BJ (cell line): ENCODE measurements around the gene SMURF2. TPM values are rescaled to one million over a fixed set of nuclear protein-coding genes. Genes with fewer than 3 reads are reported as not detected.

Source experiments
- CTCF ChIA-PET: fragments of 350-600 bp; formaldehyde crosslinking; extraction: SDS; loops from one replicate; lab custom pipeline; 2021; ENCODE audit warnings: antibody characterized with exemption, inconsistent platforms; lab: Yijun Ruan, JAX
- POLR2A ChIA-PET: fragments of 300-600 bp; sonication (Branson Sonifier 250); formaldehyde crosslinking; extraction: SDS; loops from one replicate; lab custom pipeline; 2021; ENCODE audit warnings: antibody characterized with exemption; lab: Charles Lee
- DNase-seq: peaks from one replicate; pipeline ENCODE4 v3.0.0-alpha.2; 2011; ENCODE audit warnings: low read depth
- H3K27me3 ChIP-seq: 2 replicates; pipeline ENCODE4 v1.6.0; 2011; ENCODE audit warnings: low read length; ENCODE audit not compliant: control insufficient read depth, insufficient read depth
- H3K36me3 ChIP-seq: 2 replicates; pipeline ENCODE4 v1.5.1; 2011; ENCODE audit warnings: low read length; ENCODE audit not compliant: control insufficient read depth, insufficient read depth
- H3K4me3 ChIP-seq: 2 replicates; pipeline ENCODE4 v1.5.1; 2011; ENCODE audit warnings: low read depth, mild to moderate bottlenecking, control low read depth, low read length
- polyA plus RNA-seq: library from polyadenylated mRNA; depleted of rRNA; stranded (reverse); fragments of >200 nt; gene quantifications from 2 replicates; pipeline ENCODE4 v1.2.3, GENCODE V29; 2011
- TF ChIP-seq, protein P1 (sequence below): IDR thresholded peaks from 2 replicates; pipeline ENCODE4 v1.5.1; 2011; ENCODE audit warnings: low read depth, mild to moderate bottlenecking, control low read depth, inconsistent platforms, low read length, moderate library complexity; ENCODE audit not compliant: insufficient read depth

SMURF2 gene
- polyA plus RNA-seq, 1 experiment = 18.8 TPM

DNA sequence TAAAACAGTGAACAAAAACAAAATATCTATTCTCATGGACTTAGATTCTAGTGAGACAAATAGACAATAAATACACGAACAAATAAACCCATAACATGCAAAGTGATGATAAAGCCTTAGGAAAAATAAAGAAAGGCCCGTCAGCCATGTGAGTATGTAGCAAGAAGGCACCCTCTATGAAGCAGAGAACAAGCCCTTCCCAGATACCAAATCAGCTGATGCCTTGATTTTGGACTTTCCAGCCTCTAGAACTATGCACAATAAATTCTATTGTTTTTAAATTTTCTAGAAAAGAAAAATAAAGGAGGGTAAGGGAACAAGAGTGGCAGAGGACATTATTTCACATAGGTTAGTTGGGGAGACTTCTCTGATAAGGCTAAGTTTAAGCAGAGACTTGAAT is 40.7 kb upstream of the SMURF2 start:
- no peak overlapping the region for H3K4me3 ChIP-seq
- DNase-seq = no peak
- POLR2A ChIA-PET = no interaction called here
- CTCF ChIA-PET = interaction anchor here (0.6 to 1.8 kb wide), 2 partner anchors 10 to 23 kb away, joined by 3 to 5 read pairs; no protein-coding TSS in a partner anchor
- TF ChIP-seq, protein P1, sequence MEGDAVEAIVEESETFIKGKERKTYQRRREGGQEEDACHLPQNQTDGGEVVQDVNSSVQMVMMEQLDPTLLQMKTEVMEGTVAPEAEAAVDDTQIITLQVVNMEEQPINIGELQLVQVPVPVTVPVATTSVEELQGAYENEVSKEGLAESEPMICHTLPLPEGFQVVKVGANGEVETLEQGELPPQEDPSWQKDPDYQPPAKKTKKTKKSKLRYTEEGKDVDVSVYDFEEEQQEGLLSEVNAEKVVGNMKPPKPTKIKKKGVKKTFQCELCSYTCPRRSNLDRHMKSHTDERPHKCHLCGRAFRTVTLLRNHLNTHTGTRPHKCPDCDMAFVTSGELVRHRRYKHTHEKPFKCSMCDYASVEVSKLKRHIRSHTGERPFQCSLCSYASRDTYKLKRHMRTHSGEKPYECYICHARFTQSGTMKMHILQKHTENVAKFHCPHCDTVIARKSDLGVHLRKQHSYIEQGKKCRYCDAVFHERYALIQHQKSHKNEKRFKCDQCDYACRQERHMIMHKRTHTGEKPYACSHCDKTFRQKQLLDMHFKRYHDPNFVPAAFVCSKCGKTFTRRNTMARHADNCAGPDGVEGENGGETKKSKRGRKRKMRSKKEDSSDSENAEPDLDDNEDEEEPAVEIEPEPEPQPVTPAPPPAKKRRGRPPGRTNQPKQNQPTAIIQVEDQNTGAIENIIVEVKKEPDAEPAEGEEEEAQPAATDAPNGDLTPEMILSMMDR = no peak
- no peaks in the 10 kb centered on the region for H3K27me3 ChIP-seq
- H3K36me3 ChIP-seq = no peaks in the 10 kb centered on the region

DNA sequence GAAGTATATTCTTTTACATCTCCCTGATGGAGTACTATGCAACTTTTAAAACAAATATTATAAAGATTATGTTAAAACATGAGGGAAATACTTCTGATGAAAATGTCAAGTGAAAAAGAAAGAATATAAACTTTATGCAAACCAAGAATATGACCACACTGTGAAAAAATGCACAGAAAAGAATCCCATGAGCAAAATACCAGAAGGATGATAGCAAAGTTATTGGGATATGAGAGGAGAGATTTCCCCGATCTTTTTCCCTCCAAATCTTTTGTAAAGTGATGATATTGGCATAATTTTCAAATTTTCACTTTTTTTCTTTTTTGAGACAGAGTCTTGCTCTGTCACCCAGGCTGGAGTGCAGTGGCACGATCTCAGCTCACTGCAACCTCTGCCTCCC is 36.6 kb upstream of the SMURF2 start:
- no peaks in the 10 kb centered on the region for H3K27me3 ChIP-seq
- TF ChIP-seq, protein P1 = no peak
- ChIA-PET CTCF (no interaction called here), POLR2A (no interaction called here)
- no peaks in the 10 kb centered on the region for H3K36me3 ChIP-seq
- no peak overlapping the region for H3K4me3 ChIP-seq
- DNase-seq = no peak

DNA sequence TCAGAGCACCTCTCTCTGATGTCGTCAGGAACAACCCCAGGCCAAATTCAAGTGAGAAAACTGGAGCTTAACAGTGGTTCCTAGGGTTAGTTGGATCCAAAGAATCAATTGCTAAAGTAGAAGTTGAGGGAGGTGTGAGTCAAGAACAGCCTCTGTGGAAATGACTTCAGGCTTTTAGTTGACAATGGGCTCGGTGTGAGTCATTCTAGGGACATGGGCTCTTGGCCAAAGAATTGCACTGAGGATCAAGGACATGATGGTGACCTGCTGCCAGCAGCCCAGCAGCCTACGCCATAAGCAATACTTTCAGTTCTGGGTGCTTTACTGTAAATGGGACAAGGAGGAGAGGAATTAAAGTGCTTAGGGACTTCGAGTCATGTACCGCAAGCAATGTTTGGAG is 32.1 kb upstream of the SMURF2 start:
- DNase-seq = no peak
- H3K27me3 ChIP-seq = no peaks in the 10 kb centered on the region
- no peak overlapping the region for H3K4me3 ChIP-seq
- TF ChIP-seq, protein P1 = no peak
- POLR2A ChIA-PET = no interaction called here
- H3K36me3 ChIP-seq = no peaks in the 10 kb centered on the region
- CTCF ChIA-PET = no interaction called here

DNA sequence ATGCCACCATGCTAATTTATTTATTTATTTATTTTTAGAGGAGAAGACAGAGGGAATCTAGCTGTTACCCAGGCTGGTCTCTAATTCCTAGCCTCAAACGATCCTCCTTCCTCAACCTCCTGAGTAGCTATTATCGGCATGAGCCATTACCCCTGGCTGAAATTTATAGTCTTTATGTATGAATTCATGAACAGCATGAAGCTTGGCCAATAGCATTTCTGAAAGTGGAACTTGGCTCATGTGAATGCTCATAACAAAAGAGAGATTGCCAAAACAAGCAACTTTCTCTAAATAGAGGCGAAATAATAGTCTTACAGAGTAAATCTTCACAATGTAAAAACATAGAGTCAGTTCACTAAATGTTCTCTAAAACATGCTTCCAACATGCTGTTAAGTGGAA is 30.1 kb upstream of the SMURF2 start:
- CTCF ChIA-PET = interaction anchor here (1.0 kb wide), 1 partner anchor 84 kb away, joined by 4 read pairs; no protein-coding TSS in a partner anchor
- TF ChIP-seq, protein P1 = no peak
- Histone ChIP-seq H3K27me3 (no peaks in the 10 kb centered on the region), H3K36me3 (no peaks in the 10 kb centered on the region), H3K4me3 (no peak overlapping the region)
- DNase-seq = no peak
- POLR2A ChIA-PET = no interaction called here

DNA sequence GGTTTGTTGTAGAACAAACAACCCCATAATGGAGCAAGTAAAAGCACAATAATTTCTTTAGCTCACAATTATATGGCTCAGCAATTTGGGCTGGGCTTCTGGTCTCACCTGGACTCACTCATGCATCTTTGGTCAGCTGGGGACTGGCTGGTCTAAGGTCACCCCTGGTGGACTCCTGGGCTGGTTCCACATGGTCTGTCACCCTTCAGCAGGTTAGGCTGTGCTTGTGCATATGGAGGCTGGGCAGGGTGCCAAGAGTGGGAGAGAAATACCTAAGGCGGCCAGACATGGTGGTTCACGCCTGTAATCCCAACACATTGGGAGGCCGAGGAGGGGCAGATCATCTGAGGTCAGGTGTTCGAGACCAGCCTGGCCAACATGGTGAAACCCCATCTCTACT is 27.0 kb upstream of the SMURF2 start:
- H3K27me3 ChIP-seq = no peaks in the 10 kb centered on the region
- ChIA-PET CTCF (no interaction called here), POLR2A (no interaction called here)
- no peak for DNase-seq
- H3K4me3 ChIP-seq = no peak overlapping the region
- TF ChIP-seq, protein P1 = no peak
- no peaks in the 10 kb centered on the region for H3K36me3 ChIP-seq
